ENCODE data around the gene NDRG4.

The NDRG4 gene

GRCh38 chr16:58499615-58500351, at the start of gene NDRG4:
TSS of gene NDRG4 (plus strand) at chr16:58500143. CDS start at chr16:58500249, 106 bp downstream.
- DNase-seq: peak; percentile 55

GRCh38 chr16:58450590-58450989, 49.4 kb upstream of the NDRG4 start:
- no peak for DNase-seq

GRCh38 chr16:58451265-58451689, 48.7 kb upstream of the NDRG4 start:
- DNase-seq: no peak

- no peak for DNase-seq
Measured at GRCh38 chr16:58451945-58452401, 48.0 kb upstream of the NDRG4 start.

- no peak for DNase-seq
Measured at GRCh38 chr16:58452640-58453039, 47.3 kb upstream of the NDRG4 start.

- no peak for DNase-seq
Measured at GRCh38 chr16:58454178-58454577, 45.8 kb upstream of the NDRG4 start.

GRCh38 chr16:58454856-58455255, 45.1 kb upstream of the NDRG4 start:
- no peak for DNase-seq

GRCh38 chr16:58455750-58456149, 44.2 kb upstream of the NDRG4 start:
- no peak for DNase-seq

- DNase-seq: no peak
Measured at GRCh38 chr16:58456193-58456592, 43.8 kb upstream of the NDRG4 start.

- DNase-seq: no peak
Measured at GRCh38 chr16:58458606-58459343, 41.2 kb upstream of the NDRG4 start.

GRCh38 chr16:58459344-58460218, 40.4 kb upstream of the NDRG4 start:
- peak; percentile 74 for DNase-seq

GRCh38 chr16:58460219-58460610, 39.7 kb upstream of the NDRG4 start:
- no peak for DNase-seq

GRCh38 chr16:58461056-58461455, 38.9 kb upstream of the NDRG4 start:
- DNase-seq: no peak

- no peak for DNase-seq
Measured at GRCh38 chr16:58461640-58462039, 38.3 kb upstream of the NDRG4 start.

- no peak for DNase-seq
Measured at GRCh38 chr16:58462089-58462488, 37.9 kb upstream of the NDRG4 start.

GRCh38 chr16:58462499-58462996, 37.4 kb upstream of the NDRG4 start:
- DNase-seq: no peak

- no peak for DNase-seq
Measured at GRCh38 chr16:58462997-58463941, 36.7 kb upstream of the NDRG4 start.

- DNase-seq: no peak
Measured at GRCh38 chr16:58464047-58464915, 35.7 kb upstream of the NDRG4 start.

- no peak for DNase-seq
Measured at GRCh38 chr16:58464916-58465731, 34.8 kb upstream of the NDRG4 start.

- no peak for DNase-seq
Measured at GRCh38 chr16:58465817-58466216, 34.1 kb upstream of the NDRG4 start.

All from activated CD4-positive, alpha-beta T cell treated with anti-CD3 and anti-CD28 coated beads, Interleukin-2, Interleukin-6, amounts not matched to agents 100 ng/mL and 50 ng/mL, durations not matched to agents 16 hours and 8 hours (primary cell).